Breast epithelium (tissue), 4 donors: ENCODE results near the gene TRAF3. TPM values are rescaled to one million over a fixed set of nuclear protein-coding genes. Genes with fewer than 3 reads are reported as not detected.
"Not testable (repeated sequence)": the region's sequence is repeated elsewhere in the genome, so short reads cannot be mapped to it uniquely, and the experiment has no call there.

ENCODE experiments used
- DNase-seq, 2 donors: peaks; one replicate each; pipeline ENCODE4 v3.0.0-alpha.2; 2019; ENCODE audit warnings: low spot score in 2 of 2
- H3K27ac ChIP-seq, 2 donors: fragments of 200-600 bp; sonication (generic) in 1 of 2; one replicate each; pipeline ENCODE4 v1.5.1; 2016 to 2019; ENCODE audit warnings: mild to moderate bottlenecking in 1 of 2
- H3K27me3 ChIP-seq, 2 donors: fragments of 200-600 bp; sonication (generic) in 1 of 2; one replicate each; pipeline versions ENCODE4 v1.5.1 to v1.6.0; 2017 to 2019; ENCODE audit warnings: control low read depth in 1 of 2, mild to moderate bottlenecking in 1 of 2
- H3K36me3 ChIP-seq: fragments of 200-600 bp; one replicate; pipeline ENCODE4 v1.5.1; 2019
- H3K4me1 ChIP-seq, 2 donors: fragments of 200-600 bp; sonication (generic); one replicate each; pipeline ENCODE4 v1.5.1; 2016 to 2019; ENCODE audit warnings: control low read depth in 1 of 2
- H3K4me3 ChIP-seq, 3 donors: fragments of 200-600 bp; sonication (generic); 1 replicate in 2 of 3; 2 replicates in 1 of 3; pipeline ENCODE4 v1.5.1; 2016 to 2019; ENCODE audit warnings: mild to moderate bottlenecking in 3 of 3, moderate library complexity in 2 of 3
- H3K9me3 ChIP-seq, 2 donors: fragments of 200-600 bp; sonication (generic) in 1 of 2; one replicate each; pipeline ENCODE4 v1.5.1; 2016 to 2019; ENCODE audit warnings: control low read depth in 1 of 2
- POLR2A ChIP-seq: fragments of 450-650 bp; IDR thresholded peaks from one replicate; pipeline ENCODE4 v1.6.1; 2016; ENCODE audit warnings: antibody characterized with exemption, mild to moderate bottlenecking, moderate library complexity
- POLR2AphosphoS5 ChIP-seq, 3 donors: sonication (generic); formaldehyde crosslinking; IDR thresholded peaks; one replicate each; pipeline ENCODE4 v1.6.1; 2017; ENCODE audit warnings: antibody characterized with exemption in 3 of 3
- intact Hi-C: fragments of 100-400 bp; cut with DNase I; formaldehyde crosslinking; loops from one replicate; pipeline ENCODE4 v1.15.1; 2023; ENCODE audit warnings: low total_unique reads
- total RNA-seq, 3 donors: library from RNA; depleted of rRNA; stranded (reverse); fragments of >200 nt; gene quantifications; one replicate each; pipeline ENCODE4 v1.1.0, GENCODE V29; 2016
- TF ChIP-seq, protein P1 (sequence below), 3 donors: fragments of 450-650 bp; IDR thresholded peaks; one replicate each; pipeline ENCODE4 v1.5.1; 2016 to 2017; ENCODE audit warnings: antibody characterized with exemption in 3 of 3, mild to moderate bottlenecking in 3 of 3, moderate library complexity in 3 of 3

The TRAF3 gene
- total RNA-seq, 3 donors from 2014 or later: 13.1 to 15.7 (median 14.6) TPM

DNA sequence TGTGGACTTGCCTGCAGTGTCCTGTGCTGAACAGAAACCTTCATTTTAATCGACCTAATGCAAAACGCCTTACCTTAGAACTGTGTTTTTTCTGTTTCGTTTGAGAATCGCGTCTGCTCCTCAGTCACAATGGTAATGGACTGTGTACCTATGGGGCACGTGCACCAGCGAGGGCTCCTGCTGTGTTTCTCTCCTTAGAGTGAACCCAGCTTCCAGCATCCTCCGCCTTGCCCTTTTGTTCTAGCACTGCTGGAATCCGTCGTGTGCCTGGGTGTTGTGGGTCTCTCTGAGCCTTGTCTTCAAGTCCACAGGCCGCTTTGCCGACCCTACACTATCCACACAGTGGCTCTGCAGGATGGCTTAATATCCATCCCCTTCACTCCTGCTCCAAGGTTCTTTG, 148.9 kb downstream of the TRAF3 start:
- no peaks in the 10 kb centered on the region for H3K36me3 ChIP-seq
- no peaks in the 10 kb centered on the region for H3K9me3 ChIP-seq
- peaks cover 14 to 20% of the 10 kb centered on the region in 2 donors for H3K4me1 ChIP-seq
- TF ChIP-seq POLR2A (no peak), POLR2AphosphoS5 (IDR thresholded peaks at IDR 0.05) (no peak)
- TF ChIP-seq, protein P1, sequence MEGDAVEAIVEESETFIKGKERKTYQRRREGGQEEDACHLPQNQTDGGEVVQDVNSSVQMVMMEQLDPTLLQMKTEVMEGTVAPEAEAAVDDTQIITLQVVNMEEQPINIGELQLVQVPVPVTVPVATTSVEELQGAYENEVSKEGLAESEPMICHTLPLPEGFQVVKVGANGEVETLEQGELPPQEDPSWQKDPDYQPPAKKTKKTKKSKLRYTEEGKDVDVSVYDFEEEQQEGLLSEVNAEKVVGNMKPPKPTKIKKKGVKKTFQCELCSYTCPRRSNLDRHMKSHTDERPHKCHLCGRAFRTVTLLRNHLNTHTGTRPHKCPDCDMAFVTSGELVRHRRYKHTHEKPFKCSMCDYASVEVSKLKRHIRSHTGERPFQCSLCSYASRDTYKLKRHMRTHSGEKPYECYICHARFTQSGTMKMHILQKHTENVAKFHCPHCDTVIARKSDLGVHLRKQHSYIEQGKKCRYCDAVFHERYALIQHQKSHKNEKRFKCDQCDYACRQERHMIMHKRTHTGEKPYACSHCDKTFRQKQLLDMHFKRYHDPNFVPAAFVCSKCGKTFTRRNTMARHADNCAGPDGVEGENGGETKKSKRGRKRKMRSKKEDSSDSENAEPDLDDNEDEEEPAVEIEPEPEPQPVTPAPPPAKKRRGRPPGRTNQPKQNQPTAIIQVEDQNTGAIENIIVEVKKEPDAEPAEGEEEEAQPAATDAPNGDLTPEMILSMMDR (IDR thresholded peaks at IDR 0.05): no peak
- intact Hi-C loops: no loop called here
- H3K27ac ChIP-seq: no peak overlapping the region
- peaks cover 22 to 64% of the 10 kb centered on the region in 2 donors for H3K27me3 ChIP-seq
- no peak overlapping the region for H3K4me3 ChIP-seq
- DNase-seq: no peak

DNA sequence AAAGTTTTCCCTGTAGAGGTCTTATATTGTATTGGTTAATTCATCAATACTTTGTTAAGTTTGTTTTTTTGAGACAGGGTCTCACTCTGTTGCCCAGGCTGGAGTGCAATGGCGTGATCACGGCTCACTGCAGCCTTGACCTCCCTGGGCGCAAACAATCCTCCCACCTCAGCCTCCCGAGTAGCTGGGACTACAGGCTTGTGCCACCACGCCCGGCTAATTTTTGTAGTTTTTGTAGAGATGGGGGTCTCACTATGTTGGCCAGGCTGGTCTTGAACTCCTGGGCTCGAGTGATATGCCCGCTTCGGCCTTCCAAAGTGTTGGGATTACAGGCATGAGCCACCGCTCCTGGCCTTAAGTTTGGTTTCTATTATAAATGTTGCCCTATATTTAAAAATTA, 149.6 kb downstream of the TRAF3 start:
- H3K36me3 ChIP-seq, H3K4me3 ChIP-seq, DNase-seq, H3K27ac ChIP-seq, intact Hi-C loops, H3K9me3 ChIP-seq: not testable (repeated sequence)
- Histone ChIP-seq H3K27me3 (peaks cover 22 to 64% of the 10 kb centered on the region in 2 donors), H3K4me1 (peaks cover 14 to 20% of the 10 kb centered on the region in 2 donors)

DNA sequence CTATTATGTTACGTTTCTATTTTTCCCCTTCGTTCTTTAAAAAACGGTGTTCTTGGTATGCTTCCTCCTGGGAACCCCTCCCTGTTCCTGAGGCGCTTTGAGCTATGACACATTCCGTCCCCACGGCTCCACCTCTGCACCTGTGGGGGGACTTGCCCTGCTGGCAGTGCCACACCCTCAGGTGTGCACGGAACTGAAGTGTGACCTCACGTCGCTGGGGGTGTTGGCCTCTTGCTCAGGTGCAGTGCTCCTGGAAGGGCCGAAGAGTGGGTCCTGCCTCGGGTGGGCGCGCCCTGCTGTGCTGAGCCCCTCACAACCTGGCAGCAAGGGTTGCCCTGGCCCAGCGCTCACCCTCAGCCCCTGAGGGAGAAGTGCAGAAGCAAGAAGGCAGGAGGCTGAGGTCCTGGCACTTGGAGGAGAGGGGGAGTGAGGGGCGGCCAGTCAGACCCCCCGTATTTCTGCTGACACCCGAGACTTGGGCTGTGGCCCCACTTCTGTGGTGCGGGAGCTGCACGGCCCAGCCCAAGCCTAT, 150.2 kb downstream of the TRAF3 start:
- no peak for TF ChIP-seq POLR2AphosphoS5 (IDR thresholded peaks at IDR 0.05)
- TF ChIP-seq POLR2A: no peak
- TF ChIP-seq, protein P1 (IDR thresholded peaks at IDR 0.05): no peak
- Histone ChIP-seq H3K27ac (no peak overlapping the region), H3K4me1 (peaks cover 14 to 20% of the 10 kb centered on the region in 2 donors), H3K27me3 (peaks cover 22 to 63% of the 10 kb centered on the region in 2 donors), H3K4me3 (no peak overlapping the region), H3K9me3 (no peaks in the 10 kb centered on the region), H3K36me3 (no peaks in the 10 kb centered on the region)
- DNase-seq: no peak
- intact Hi-C loops: no loop called here

DNA sequence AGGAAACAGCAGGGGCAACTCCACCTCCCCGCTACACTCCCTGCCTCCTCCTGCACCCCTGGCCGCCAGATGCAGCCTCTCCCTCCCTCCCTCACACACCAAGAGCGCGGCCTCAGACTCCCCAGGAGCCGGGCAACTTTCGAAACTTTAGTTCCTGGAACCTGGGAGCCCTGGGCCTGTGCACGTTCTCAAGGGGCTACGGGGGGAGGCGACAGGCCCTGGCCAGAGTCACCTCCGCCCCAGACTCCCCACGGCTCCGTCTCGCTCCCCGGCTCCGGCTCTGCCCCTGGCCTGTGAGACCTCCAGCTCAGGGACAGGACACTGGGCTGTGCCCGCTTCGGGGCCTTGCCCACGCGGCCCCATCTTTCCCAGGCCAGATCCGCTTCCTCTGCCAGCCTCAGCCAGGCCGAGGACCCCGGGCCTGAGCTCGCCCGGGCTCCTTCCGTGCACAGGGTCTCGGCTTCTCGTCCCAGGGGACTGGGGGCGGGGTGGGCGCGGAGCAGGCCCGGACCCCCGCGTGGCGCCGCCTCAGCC, 150.7 kb downstream of the TRAF3 start:
- Histone ChIP-seq H3K4me1 (peaks cover 14 to 17% of the 10 kb centered on the region in 2 donors), H3K9me3 (no peaks in the 10 kb centered on the region), H3K36me3 (no peaks in the 10 kb centered on the region), H3K27ac (no peak overlapping the region), H3K4me3 (peak overlapping the region; percentile 36 to 67 (median 48)), H3K27me3 (peaks cover 22 to 58% of the 10 kb centered on the region in 2 donors)
- no peak for DNase-seq
- intact Hi-C loops: no loop called here
- no peak for TF ChIP-seq POLR2AphosphoS5 (IDR thresholded peaks at IDR 0.05)
- TF ChIP-seq, protein P1 (IDR thresholded peaks at IDR 0.05): no peak
- no peak for TF ChIP-seq POLR2A

DNA sequence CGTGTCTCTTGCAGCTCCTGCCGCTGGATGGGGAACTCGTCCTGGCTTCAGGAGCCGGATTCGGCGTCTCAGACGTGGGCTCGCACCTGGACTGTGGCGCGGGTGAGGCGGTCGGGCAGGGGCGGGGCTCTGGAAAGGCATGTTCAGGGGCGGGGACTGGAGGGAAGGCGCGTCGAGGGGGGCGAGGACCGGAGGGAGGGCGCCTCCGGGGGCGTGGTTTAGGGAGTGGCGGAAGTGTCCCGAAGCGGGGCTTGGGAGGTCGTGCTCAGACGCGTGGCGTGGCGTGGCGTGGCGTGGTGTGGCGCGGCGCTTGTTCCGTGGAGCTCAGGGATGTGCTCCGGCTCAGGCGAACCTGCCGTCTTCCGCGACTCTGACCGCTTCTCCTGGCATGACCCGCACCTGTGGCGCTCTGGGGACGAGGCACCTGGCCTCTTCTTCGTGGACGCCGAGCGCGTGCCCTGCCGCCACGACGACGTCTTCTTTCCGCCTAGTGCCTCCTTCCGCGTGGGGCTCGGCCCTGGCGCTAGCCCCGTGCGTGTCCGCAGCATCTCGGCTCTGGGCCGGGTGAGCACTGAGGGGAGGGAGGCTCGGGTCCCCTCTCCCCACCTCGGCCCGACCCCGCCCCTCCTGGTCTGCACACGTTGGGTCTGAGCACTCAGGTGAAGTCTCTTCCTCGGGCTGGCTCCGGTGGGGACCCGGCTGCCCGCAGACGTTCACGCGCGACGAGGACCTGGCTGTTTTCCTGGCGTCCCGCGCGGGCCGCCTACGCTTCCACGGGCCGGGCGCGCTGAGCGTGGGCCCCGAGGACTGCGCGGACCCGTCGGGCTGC, 151.4 kb downstream of the TRAF3 start:
- peak overlapping the region; percentile 36 to 67 (median 48) for H3K4me3 ChIP-seq
- H3K9me3 ChIP-seq: no peaks in the 10 kb centered on the region
- peak in 1 of 3 donors; percentile 16 for TF ChIP-seq POLR2AphosphoS5 (IDR thresholded peaks at IDR 0.05)
- TF ChIP-seq, protein P1 (IDR thresholded peaks at IDR 0.05): no peak
- H3K36me3 ChIP-seq: no peaks in the 10 kb centered on the region
- no peak overlapping the region for H3K27ac ChIP-seq
- H3K27me3 ChIP-seq: peaks cover 21 to 51% of the 10 kb centered on the region in 2 donors
- peaks cover 14 to 15% of the 10 kb centered on the region in 2 donors for H3K4me1 ChIP-seq
- intact Hi-C loops: no loop called here
- peak in 1 of 2 donors; percentile 37 for DNase-seq
